ENCODE results near the gene C1R.

GRCh38 chr12:7065073-7065623, 27.1 kb downstream of the C1R start:
- no peak for TF ChIP-seq POLR2AphosphoS5 (IDR thresholded peaks at IDR 0.05; ENCODE audit: low read depth, low read length)
- no peak for TF ChIP-seq REST (IDR thresholded peaks at IDR 0.05; ENCODE audit: insufficient read depth in 1 of 2, low read depth in 2 of 2, low read length in 2 of 2)
- TF ChIP-seq SIN3A (IDR thresholded peaks at IDR 0.05; ENCODE audit: borderline replicate concordance, insufficient read depth, low read length): no peak
- no peak for TF ChIP-seq TAF1 (IDR thresholded peaks at IDR 0.05; ENCODE audit: borderline replicate concordance, insufficient read depth, low read length)

Measured in PFSK-1 (cell line).